Measurements from ENCODE around the gene INPP5A. TPM values are rescaled to one million over a fixed set of nuclear protein-coding genes. Genes with fewer than 3 reads are reported as not detected.
"Not testable (repeated sequence)": the region's sequence is repeated elsewhere in the genome, so short reads cannot be mapped to it uniquely, and the experiment has no call there.

INPP5A gene
- polyA plus RNA-seq, 3 donors = 7.4 to 25.0 (median 17.5) TPM

- H3K27ac ChIP-seq (ENCODE audit: low read depth, low read length) = no peak overlapping the region
- 92 to 98% (median 97%) methylated on average over 28 of the region's 28 CpGs for WGBS, 3 donors
Measured at GRCh38 chr10:132752961-132753360, 215.4 kb downstream of the INPP5A start.

DNA sequence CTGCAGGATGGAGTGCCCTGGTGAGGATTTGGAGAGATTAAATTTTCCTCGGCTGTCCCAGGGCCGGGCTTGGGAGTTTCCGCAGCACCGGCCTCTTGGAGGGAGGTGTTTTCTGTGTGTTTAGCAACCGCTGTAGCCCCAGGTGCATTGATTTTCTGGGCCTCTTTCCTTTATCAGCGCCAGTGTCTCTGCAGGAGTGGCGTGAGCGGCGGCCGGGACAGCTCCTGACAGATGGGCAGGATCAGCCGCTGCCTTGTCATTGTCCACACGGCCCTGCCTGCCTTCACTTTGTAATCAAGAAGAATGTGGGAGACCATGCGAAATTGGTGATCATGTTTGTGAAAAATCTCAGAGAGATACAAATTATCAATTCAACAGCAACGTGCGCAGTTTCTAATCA, 216.0 kb downstream of the INPP5A start:
- H3K27ac ChIP-seq (ENCODE audit: low read depth, low read length) = no peak overlapping the region
- 71 to 90% (median 90%) methylated on average over 15 of the region's 15 CpGs for WGBS, 3 donors

DNA sequence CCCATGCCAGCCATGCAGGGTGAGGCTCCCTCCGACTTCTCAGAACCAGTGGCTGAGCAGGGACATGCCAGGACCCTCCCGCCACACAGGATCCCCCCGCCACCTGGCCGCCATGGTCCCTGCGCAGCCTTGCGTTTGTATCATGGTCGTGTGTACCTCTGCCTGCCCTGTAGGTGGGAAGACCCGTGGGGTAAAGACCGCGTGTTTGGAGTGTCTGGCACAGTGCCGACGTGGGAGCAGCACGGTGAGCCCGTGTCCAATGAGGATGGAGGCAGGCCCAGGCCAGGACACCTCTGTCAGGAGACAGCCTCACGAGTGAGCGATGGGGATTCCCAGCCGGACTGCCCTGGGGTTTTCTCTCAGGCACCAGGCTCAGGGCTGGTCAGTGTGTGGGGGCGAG, 216.5 kb downstream of the INPP5A start:
- WGBS, 3 donors = 91 to 94% (median 92%) methylated on average over 18 of the region's 18 CpGs
- H3K27ac ChIP-seq (ENCODE audit: low read depth, low read length) = no peak overlapping the region

DNA sequence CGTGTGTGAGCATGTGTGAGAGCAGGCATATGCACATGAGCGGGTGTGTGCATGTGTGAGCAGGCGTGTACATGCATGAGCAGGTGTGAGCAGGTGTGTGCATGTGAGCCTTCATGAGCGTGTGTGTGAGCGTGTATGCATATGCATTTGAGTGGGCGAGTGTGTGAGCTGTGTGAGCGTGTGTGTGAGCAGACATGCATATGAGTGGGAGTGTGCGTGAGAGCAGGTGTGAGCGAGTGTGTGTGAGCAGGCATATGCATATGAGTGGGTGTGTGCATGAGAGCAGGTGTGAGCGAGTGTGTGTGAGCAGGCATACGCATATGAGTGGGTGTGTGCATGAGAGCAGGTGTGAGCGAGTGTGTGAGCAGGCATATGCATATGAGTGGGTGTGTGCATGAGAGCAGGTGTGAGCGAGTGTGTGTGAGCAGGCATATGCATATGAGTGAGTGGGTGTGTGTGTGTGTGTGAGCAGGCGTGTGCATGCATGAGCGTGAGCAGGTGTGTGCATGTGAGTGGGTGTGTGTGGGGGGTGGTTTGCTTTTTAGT, 217.7 kb downstream of the INPP5A start:
- WGBS, 3 donors = 97 to 99% (median 97%) methylated on average over 15 of the region's 15 CpGs
- H3K27ac ChIP-seq (ENCODE audit: low read depth, low read length) = no peak overlapping the region

DNA sequence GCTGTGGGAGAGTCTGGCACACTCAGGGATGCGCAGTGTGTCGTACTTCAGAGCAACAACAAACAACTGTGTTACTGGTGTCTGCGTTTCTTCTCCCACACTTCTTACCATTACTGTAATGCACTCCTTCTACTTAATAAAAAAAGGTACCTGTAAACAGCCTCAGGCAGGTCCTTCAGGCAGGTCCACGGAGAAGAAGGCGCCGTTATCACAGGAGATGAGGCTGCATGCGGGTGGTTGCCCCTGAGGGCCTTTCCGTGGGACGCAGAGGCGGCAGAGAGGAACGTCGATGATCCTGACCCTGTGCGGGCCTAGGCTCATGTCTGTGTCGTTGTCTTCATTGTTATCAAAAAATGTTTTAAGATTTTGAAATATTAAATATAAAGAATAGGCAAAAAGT, 219.0 kb downstream of the INPP5A start:
- H3K27ac ChIP-seq (ENCODE audit: low read depth, low read length) = no peak overlapping the region
- WGBS, 3 donors = 96 to 98% (median 98%) methylated on average over 14 of the region's 14 CpGs

- WGBS, 3 donors = 97 to 98% (median 98%) methylated on average over 27 of the region's 27 CpGs
Measured at GRCh38 chr10:132757171-132757570, 219.6 kb downstream of the INPP5A start.

DNA sequence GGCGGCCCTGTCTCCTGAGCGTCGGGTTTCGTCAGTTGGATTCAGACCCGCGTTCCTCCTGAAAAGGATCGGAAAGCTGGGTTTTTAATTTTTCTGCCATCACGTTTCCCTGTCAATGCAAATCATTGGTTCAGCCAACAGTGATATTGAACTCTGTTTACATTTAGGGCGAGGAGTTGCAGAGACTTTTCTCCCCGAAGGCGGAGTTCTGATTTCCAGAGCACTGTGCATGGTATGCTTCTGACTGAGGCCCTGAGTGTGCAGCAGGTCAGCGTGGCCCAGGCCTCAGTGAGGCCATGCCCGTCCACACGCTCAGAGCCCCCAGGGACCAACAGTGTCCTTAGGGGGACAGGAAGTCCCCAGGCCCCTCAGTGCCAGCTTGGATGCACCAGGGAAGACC, 221.3 kb downstream of the INPP5A start:
- H3K27ac ChIP-seq (ENCODE audit: low read depth, low read length) = no peak overlapping the region
- WGBS, 3 donors = 89 to 98% (median 95%) methylated on average over 14 of the region's 14 CpGs

More at GRCh38 chr10:132757171-132757570, 219.6 kb downstream of the INPP5A start:
- no peak overlapping the region for H3K27ac ChIP-seq (ENCODE audit: low read depth, low read length)

DNA sequence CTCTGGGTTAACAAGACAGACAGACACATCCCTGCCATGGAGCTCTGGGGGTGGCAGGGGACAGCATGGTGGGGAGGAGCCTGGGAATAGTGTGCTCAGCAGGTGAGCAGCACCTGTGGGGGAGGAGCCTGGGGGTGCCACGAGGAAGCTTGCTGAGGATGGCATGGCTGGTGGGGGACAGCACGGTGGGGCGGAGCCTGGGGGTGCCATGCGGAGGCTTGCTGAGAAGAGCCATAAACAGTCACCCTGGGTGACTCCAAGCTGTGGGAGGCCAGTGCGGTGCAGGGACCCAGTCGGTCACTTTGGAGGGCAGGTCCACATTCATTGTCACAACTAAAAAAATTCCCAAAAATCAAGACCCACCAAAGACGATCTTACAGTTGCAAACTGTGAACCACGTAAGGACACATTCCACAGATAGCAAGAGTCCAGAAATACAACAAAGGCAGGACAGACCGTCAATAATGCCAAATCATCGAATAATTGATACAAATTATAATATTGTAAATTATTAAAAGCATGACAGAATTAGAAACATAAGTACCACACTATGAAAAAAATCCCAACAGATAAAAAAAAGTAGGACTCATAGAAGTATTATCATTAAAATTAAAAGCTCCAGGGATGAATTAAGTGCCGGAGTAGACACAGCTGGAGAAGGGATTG, 223.9 kb downstream of the INPP5A start:
- 97 to 98% (median 98%) methylated on average over 11 of the region's 11 CpGs for WGBS, 3 donors
- no peak overlapping the region for H3K27ac ChIP-seq (ENCODE audit: low read depth, low read length)

DNA sequence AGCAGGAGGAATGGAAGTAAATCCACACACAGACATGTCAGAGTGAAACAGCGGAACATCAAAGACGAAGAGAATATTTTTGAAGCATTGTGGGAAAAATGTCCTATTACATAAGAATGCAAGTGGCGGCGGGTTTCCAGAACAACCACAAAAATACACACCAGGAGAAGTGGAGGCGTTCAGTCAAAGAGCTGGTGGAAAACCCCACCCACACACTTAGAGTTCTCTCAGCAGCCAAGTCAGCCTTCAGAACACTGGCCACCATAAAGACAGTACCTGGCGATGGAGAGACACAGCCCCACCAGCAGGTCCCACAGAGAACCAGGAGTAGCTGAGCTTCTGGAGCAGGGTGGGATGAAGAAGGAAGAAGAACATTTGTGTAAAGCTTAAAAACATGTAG, 224.7 kb downstream of the INPP5A start:
- WGBS, 3 donors = 75 to 96% (median 87%) methylated on average over 6 of the region's 6 CpGs
- no peak overlapping the region for H3K27ac ChIP-seq (ENCODE audit: low read depth, low read length)

DNA sequence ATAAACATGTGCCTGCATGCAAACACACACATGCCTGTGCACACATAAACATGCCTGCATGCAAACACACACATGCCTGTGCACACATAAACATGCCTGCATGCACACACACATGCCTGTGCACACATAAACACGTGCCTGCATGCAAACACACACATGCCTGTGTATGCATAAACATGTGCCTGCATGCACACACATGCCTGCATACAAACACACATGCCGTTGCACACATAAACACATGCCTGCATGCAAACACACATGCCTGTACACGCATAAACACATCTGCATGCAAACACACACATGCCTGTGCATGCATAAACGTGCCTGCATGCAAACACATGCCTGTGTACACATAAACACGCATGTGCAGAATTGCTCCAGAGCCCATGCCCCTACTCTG, 226.0 kb downstream of the INPP5A start:
- H3K27ac ChIP-seq (ENCODE audit: low read depth, low read length) = no peak overlapping the region
- WGBS, 3 donors = 90 to 95% (median 94%) methylated on average over 5 of the region's 5 CpGs

GRCh38 chr10:132764108-132764507, 226.5 kb downstream of the INPP5A start:
- 81 to 90% (median 87%) methylated on average over 11 of the region's 11 CpGs for WGBS, 3 donors
- no peak overlapping the region for H3K27ac ChIP-seq (ENCODE audit: low read depth, low read length)

DNA sequence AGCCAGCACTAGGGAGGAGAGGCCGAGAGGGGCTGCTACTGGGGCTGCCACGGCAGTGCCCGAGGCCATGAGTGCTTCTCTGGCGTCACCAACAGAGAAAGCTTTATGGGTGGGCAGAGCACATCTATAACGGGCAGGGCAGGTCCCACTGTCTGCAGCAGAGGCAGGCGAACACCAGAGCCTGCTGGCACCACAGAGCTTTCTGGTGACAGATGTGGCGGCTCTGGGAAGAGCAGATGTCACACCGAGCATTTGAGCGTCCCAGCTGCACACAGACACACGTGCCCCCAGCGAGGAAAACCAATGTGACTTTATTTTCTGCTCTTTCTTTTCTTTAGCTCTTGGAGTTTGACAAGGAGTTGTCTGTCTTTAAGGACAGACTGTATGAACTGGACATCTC, 227.8 kb downstream of the INPP5A start:
- H3K27ac ChIP-seq (ENCODE audit: low read depth, low read length) = no peak overlapping the region
- WGBS, 3 donors = 91 to 95% (median 94%) methylated on average over 11 of the region's 11 CpGs

DNA sequence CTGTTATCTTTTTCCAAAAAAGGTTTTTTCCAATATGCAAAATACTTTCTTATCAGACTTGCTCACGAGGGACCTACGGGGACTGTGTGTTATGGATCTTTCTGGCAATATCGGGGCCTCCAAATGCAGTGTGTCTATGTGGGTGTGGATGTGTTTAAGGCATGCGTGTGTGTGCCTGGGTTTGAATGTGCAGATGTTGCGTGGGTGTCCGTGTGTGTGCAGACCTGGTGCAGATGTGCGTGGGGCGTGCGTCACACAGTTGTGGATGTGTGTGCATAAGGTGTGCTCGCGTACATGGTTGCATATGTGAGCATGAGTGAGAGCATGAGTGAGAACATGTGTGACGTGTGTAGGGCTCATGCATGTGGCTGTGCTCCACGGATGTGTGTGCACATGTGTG, 228.7 kb downstream of the INPP5A start:
- WGBS, 3 donors = 92 to 96% (median 94%) methylated on average over 13 of the region's 13 CpGs
- H3K27ac ChIP-seq (ENCODE audit: low read depth, low read length) = no peak overlapping the region

GRCh38 chr10:132768346-132769248, 231.0 kb downstream of the INPP5A start:
- no peak overlapping the region for H3K27ac ChIP-seq (ENCODE audit: low read depth, low read length)
- 97 to 98% (median 97%) methylated on average over 41 of the region's 41 CpGs for WGBS, 3 donors

DNA sequence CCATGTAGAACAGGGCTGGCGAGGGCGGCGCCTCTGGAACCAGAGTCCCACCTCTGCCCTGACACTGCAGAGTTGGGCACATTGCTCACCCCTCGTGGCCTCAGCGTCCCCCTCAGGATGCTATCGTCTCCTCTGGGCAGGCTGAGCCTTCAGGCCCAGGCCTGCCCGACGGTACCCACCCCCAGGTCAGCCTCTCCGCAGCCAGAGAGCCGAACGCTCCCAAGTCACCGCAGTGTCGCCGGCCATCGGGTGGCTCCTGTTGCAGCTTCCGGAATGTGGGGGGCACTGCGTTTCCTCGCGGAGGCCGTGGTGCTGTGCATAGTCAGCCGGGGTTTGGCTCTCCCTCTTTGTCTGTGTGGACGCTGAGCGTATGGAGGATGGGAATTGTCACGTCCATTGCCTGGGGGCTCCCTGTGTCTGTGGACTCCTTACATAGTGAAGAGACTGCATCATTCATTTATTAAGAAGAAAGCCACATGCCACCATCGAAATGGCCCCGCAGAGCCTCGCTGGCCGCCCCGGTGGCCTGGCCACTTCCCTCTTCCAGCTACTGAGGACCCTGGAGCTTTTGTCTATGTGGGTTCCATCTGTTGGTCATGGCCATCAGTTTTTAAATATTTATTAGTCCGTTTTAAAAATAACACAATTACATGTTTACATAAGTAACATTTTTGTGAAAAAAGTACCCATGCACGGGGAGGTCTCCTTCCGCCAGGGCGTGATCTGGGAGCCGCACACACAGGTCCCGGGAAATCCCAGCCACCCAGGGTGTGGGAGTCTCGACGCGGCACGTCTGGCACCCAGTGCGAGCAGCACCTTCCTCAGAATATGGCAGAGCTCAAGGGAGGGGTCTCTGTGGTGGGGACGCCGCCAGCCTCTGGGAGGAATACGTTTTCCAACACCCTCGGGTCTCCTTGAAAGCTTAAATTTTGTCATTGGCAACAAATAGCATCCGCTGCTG, 232.8 kb downstream of the INPP5A start:
- WGBS, 3 donors = 95 to 97% (median 97%) methylated on average over 45 of the region's 45 CpGs

GRCh38 chr10:132772816-132773215, 235.2 kb downstream of the INPP5A start:
- H3K27ac ChIP-seq (ENCODE audit: low read depth, low read length) = not testable (repeated sequence)
- 94 to 98% (median 96%) methylated on average over 17 to 20 of the region's 25 CpGs for WGBS, 3 donors

More for the DNA sequence above, 232.8 kb downstream of the INPP5A start:
- H3K27ac ChIP-seq (ENCODE audit: low read depth, low read length) = no peak overlapping the region

DNA sequence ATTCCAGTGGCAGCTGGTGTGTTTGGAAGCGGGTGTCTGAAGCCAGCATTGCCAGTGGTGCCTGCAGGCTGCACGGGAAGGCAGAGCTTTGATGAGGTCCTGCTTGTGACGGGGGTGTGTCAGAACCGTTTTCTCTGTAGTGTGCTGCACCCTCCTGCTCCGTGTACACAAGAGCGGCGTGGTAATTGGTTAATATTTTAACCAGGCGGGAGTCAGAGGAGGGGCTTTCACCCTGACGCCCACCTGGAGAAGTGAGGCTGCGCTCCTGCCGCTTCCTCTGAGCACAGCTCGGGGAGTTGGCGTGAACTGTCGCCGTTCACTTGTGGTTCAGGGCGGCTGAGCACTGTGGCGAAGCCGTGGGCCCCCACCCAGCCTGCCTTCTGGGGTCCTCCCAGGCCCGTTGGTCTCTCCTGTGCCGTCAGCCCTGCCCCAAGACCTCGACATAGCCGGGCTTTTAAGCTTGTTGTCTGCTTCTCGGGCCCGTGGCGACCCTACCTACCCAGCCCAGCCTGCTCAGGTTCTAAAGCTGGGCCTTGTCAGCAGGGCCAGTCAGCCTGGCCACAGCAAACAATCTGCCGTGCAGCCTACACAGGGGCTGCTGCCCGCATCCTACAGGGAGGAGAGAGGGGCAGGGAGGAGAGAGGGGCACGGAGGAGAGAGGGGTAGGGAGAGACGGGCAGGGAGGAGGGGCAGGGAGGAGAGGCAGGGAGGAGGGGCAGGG, 236.8 kb downstream of the INPP5A start:
- no peak overlapping the region for H3K27ac ChIP-seq (ENCODE audit: low read depth, low read length)
- WGBS, 3 donors = 69 to 87% (median 83%) methylated on average over 28 to 29 of the region's 29 CpGs
